ENCODE measurements around the gene CYP27C1.

- no peak for TF ChIP-seq CTCF (IDR thresholded peaks at IDR 0.05)
- no peak for TF ChIP-seq POLR2A (IDR thresholded peaks at IDR 0.05; ENCODE audit: low read depth)
Observed at GRCh38 chr2:127149384-127149783, 70.7 kb downstream of the CYP27C1 start.

Data from esophagus muscularis mucosa (tissue), 3 donors.